ENCODE results near the gene LRRC55.

Gene LRRC55

GRCh38 chr11:57228600-57228999 is 46.8 kb downstream of the LRRC55 start:
- no peak for FAIRE-seq
- TF ChIP-seq POLR2AphosphoS5 (IDR thresholded peaks at IDR 0.05; ENCODE audit: low read depth, low read length) = no peak
- no peak for TF ChIP-seq TAF1 (IDR thresholded peaks at IDR 0.05; ENCODE audit: borderline replicate concordance, low read depth, low read length)
- no peak for TF ChIP-seq POLR2A (IDR thresholded peaks at IDR 0.05; ENCODE audit: low read depth, low read length)
- DNase-seq (ENCODE audit: insufficient read length) = no peak

- FAIRE-seq = no peak
- DNase-seq (ENCODE audit: insufficient read length) = no peak
- TF ChIP-seq TAF1 (IDR thresholded peaks at IDR 0.05; ENCODE audit: borderline replicate concordance, low read depth, low read length) (no peak), POLR2AphosphoS5 (IDR thresholded peaks at IDR 0.05; ENCODE audit: low read depth, low read length) (no peak), POLR2A (IDR thresholded peaks at IDR 0.05; ENCODE audit: low read depth, low read length) (no peak)
Measured at GRCh38 chr11:57230316-57230715, 48.6 kb downstream of the LRRC55 start.

- TF ChIP-seq POLR2A (IDR thresholded peaks at IDR 0.05; ENCODE audit: low read depth, low read length) (no peak), POLR2AphosphoS5 (IDR thresholded peaks at IDR 0.05; ENCODE audit: low read depth, low read length) (no peak), TAF1 (IDR thresholded peaks at IDR 0.05; ENCODE audit: borderline replicate concordance, low read depth, low read length) (no peak)
- FAIRE-seq = no peak
- no peak for DNase-seq (ENCODE audit: insufficient read length)
Measured at GRCh38 chr11:57230791-57231538, 49.2 kb downstream of the LRRC55 start.

GRCh38 chr11:57231539-57232253 is 49.9 kb downstream of the LRRC55 start:
- TF ChIP-seq POLR2AphosphoS5 (IDR thresholded peaks at IDR 0.05; ENCODE audit: low read depth, low read length) = no peak
- no peak for TF ChIP-seq POLR2A (IDR thresholded peaks at IDR 0.05; ENCODE audit: low read depth, low read length)
- no peak for TF ChIP-seq TAF1 (IDR thresholded peaks at IDR 0.05; ENCODE audit: borderline replicate concordance, low read depth, low read length)
- no peak for FAIRE-seq
- DNase-seq (ENCODE audit: insufficient read length) = no peak

GRCh38 chr11:57233702-57234101 is 51.9 kb downstream of the LRRC55 start:
- FAIRE-seq (no peak), DNase-seq (ENCODE audit: insufficient read length) (no peak)
- TF ChIP-seq POLR2AphosphoS5 (IDR thresholded peaks at IDR 0.05; ENCODE audit: low read depth, low read length) (no peak), TAF1 (IDR thresholded peaks at IDR 0.05; ENCODE audit: borderline replicate concordance, low read depth, low read length) (no peak), POLR2A (IDR thresholded peaks at IDR 0.05; ENCODE audit: low read depth, low read length) (no peak)

- FAIRE-seq = no peak
- DNase-seq (ENCODE audit: insufficient read length) = no peak
- no peak for TF ChIP-seq POLR2A (IDR thresholded peaks at IDR 0.05; ENCODE audit: low read depth, low read length)
- TF ChIP-seq POLR2AphosphoS5 (IDR thresholded peaks at IDR 0.05; ENCODE audit: low read depth, low read length) = no peak
- no peak for TF ChIP-seq TAF1 (IDR thresholded peaks at IDR 0.05; ENCODE audit: borderline replicate concordance, low read depth, low read length)
Measured at GRCh38 chr11:57235761-57236703, 54.3 kb downstream of the LRRC55 start.

GRCh38 chr11:57237204-57237681 is 55.5 kb downstream of the LRRC55 start, which contains the start of gene APLNR:
Gene APLNR (minus strand): TSS chr11:57237250. CDS start chr11:57237004, 246 bp downstream.
- DNase-seq (ENCODE audit: insufficient read length) = no peak
- FAIRE-seq = no peak
- TF ChIP-seq POLR2A (IDR thresholded peaks at IDR 0.05; ENCODE audit: low read depth, low read length) (no peak), TAF1 (IDR thresholded peaks at IDR 0.05; ENCODE audit: borderline replicate concordance, low read depth, low read length) (no peak)

- FAIRE-seq (no peak), DNase-seq (ENCODE audit: insufficient read length) (no peak)
- no peak for TF ChIP-seq POLR2A (IDR thresholded peaks at IDR 0.05; ENCODE audit: low read depth, low read length)
- TF ChIP-seq TAF1 (IDR thresholded peaks at IDR 0.05; ENCODE audit: borderline replicate concordance, low read depth, low read length) = no peak
Measured at GRCh38 chr11:57239348-57239747, 57.6 kb downstream of the LRRC55 start.

GRCh38 chr11:57240007-57240406 is 58.3 kb downstream of the LRRC55 start:
- FAIRE-seq = no peak
- no peak for DNase-seq (ENCODE audit: insufficient read length)
- no peak for TF ChIP-seq POLR2A (IDR thresholded peaks at IDR 0.05; ENCODE audit: low read depth, low read length)
- TF ChIP-seq POLR2AphosphoS5 (IDR thresholded peaks at IDR 0.05; ENCODE audit: low read depth, low read length) = no peak
- no peak for TF ChIP-seq TAF1 (IDR thresholded peaks at IDR 0.05; ENCODE audit: borderline replicate concordance, low read depth, low read length)

GRCh38 chr11:57240757-57241156 is 59.0 kb downstream of the LRRC55 start:
- TF ChIP-seq POLR2AphosphoS5 (IDR thresholded peaks at IDR 0.05; ENCODE audit: low read depth, low read length) (no peak), POLR2A (IDR thresholded peaks at IDR 0.05; ENCODE audit: low read depth, low read length) (no peak), TAF1 (IDR thresholded peaks at IDR 0.05; ENCODE audit: borderline replicate concordance, low read depth, low read length) (no peak)
- no peak for DNase-seq (ENCODE audit: insufficient read length)
- no peak for FAIRE-seq

Measured in GM12892 (cell line).